Adipocyte (in vitro differentiated cells): ENCODE measurements around the gene IL1RAPL2.
A peak's percentile ranks its signal among the peaks of the same experiment; 100 is the strongest.

Experiments
- DNase-seq: peaks from one replicate; pipeline ENCODE4 v3.0.0-alpha.2; 2015; ENCODE audit warnings: low read depth
- H3K27me3 ChIP-seq: replicated peaks from 2 replicates; pipeline ENCODE4 v1.7.0; 2013; ENCODE audit warnings: mild to moderate bottlenecking, low read length, moderate library complexity; ENCODE audit not compliant: control insufficient read depth, insufficient read depth
- H3K36me3 ChIP-seq: 2 replicates; pipeline ENCODE4 v1.7.0; 2013; ENCODE audit warnings: low read length, mild to moderate bottlenecking, moderate library complexity; ENCODE audit not compliant: control insufficient read depth, insufficient read depth, severe bottlenecking
- H3K4me1 ChIP-seq: 2 replicates; pipeline ENCODE4 v1.7.0; 2013; ENCODE audit warnings: mild to moderate bottlenecking, low read length, moderate library complexity; ENCODE audit not compliant: control insufficient read depth, insufficient read depth
- H3K4me3 ChIP-seq: 2 replicates; pipeline ENCODE4 v1.7.0; 2013; ENCODE audit warnings: mild to moderate bottlenecking, low read length, moderate library complexity
- H3K9ac ChIP-seq: 2 replicates; pipeline ENCODE4 v1.7.0; 2013; ENCODE audit warnings: mild to moderate bottlenecking, low read length, moderate library complexity
- H3K9me3 ChIP-seq: 2 replicates; pipeline ENCODE4 v1.7.0; 2013; ENCODE audit warnings: mild to moderate bottlenecking, low read length, moderate library complexity; ENCODE audit not compliant: control insufficient read depth

Gene IL1RAPL2

GRCh38 chrX:105168577-105168976 is 602.6 kb downstream of the IL1RAPL2 start:
- Histone ChIP-seq H3K4me1 (no peaks in the 10 kb centered on the region), H3K9me3 (no peaks in the 10 kb centered on the region), H3K36me3 (no peaks in the 10 kb centered on the region), H3K27me3 (peaks cover 24% of the 10 kb centered on the region), H3K4me3 (no peak overlapping the region), H3K9ac (no peak overlapping the region)
- DNase-seq = no peak

DNA sequence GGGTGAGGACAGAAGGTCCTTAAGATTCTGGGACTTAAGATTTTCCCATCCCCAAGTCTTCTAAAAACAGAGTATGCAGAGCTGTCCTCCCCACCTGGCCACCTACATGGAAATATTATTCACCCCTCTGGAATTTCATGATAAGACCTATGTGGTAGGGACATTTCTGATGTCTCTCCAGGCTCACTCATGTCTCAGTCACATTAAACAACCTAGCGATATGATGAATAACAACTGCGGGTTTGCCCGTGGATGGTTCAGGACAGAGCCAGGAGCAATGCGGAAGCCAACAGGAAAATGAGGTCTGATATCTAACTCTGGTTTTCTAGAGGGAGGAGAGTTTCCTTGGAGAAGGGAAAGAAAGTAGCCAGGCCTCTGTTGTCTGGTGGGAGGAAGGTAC is 607.1 kb downstream of the IL1RAPL2 start:
- Histone ChIP-seq H3K27me3 (peaks cover 9% of the 10 kb centered on the region), H3K4me1 (no peaks in the 10 kb centered on the region), H3K9me3 (peaks cover 3% of the 10 kb centered on the region), H3K4me3 (no peak overlapping the region), H3K9ac (no peak overlapping the region), H3K36me3 (no peaks in the 10 kb centered on the region)
- DNase-seq = no peak

DNA sequence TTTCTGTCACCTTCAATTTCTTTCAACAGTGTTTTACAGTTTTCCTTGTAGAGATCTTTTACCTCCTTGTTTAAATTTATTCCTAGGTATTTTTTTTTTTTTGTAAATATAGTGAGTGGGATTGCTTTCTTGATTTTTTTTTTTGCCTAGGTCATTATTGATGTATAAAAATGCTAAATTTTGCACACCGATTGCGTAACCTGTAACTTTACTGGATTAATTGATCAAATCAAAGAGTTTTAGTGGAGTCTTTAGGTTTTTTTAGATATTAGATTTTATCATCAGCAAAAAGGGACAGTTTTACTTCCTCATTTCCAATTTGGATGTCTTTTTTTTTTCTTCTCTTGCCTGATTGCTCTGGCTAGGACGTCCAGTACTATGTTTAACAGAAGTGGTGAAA is 613.6 kb downstream of the IL1RAPL2 start:
- Histone ChIP-seq H3K4me1 (no peaks in the 10 kb centered on the region), H3K9ac (no peak overlapping the region), H3K27me3 (no peaks in the 10 kb centered on the region), H3K36me3 (no peaks in the 10 kb centered on the region), H3K4me3 (no peak overlapping the region), H3K9me3 (peaks cover 31% of the 10 kb centered on the region)
- DNase-seq = no peak

DNA sequence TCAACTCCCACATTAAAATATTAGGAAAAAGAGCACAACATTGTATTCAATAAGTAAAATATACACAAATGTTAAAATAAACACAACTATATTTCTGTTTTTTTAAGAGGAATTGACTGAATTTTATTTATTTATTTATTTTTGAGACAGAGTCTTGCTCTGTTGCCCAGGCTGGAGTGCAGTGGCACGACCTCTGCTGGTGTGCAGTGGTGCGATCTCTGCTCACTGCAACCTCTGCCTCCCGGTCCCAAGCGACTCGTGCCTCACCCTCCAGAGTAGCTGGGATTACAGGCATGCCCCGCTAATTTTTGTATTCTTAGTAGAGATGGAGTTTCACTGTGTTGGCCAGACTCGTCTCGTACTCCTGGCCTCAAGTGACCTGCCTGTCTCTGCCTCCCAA is 623.1 kb downstream of the IL1RAPL2 start:
- Histone ChIP-seq H3K9ac (no peak overlapping the region), H3K36me3 (no peaks in the 10 kb centered on the region), H3K9me3 (no peaks in the 10 kb centered on the region), H3K4me3 (no peak overlapping the region), H3K27me3 (peaks cover 4% of the 10 kb centered on the region), H3K4me1 (no peaks in the 10 kb centered on the region)
- DNase-seq = no peak

DNA sequence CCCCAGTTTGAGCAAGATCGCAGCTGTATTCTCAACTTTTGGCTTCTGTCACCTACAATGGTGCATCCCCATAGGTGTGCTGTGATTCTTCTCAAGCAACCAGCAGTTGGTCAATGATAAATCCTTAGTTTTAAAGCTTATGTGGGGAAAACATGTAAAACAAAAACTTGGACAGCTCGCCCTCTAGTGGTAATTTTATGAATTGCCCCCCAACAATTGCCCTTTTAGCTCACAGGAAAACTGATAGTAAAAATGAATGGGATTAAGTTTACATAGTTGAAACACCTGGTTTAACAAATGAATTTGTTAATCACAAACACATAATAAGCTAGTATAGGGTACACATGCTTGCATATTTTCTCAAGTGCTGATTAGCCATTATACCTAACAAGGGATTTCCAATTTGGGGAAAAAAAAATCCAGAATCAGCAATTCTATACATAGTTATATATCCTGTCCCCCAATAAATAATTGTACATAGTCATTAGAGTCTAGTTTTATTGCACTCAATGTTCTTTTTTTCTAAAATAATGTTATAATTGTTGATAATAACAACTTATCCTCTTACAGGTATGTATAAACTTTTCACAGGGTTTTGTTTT is 624.4 kb downstream of the IL1RAPL2 start:
- H3K9me3 ChIP-seq = no peaks in the 10 kb centered on the region
- H3K36me3 ChIP-seq = no peaks in the 10 kb centered on the region
- no peak overlapping the region for H3K4me3 ChIP-seq
- no peaks in the 10 kb centered on the region for H3K4me1 ChIP-seq
- no peak overlapping the region for H3K9ac ChIP-seq
- H3K27me3 ChIP-seq = peaks cover 11% of the 10 kb centered on the region
- peak; percentile 64 for DNase-seq

GRCh38 chrX:105191878-105192277 is 625.9 kb downstream of the IL1RAPL2 start:
- H3K27me3 ChIP-seq = peaks cover 15% of the 10 kb centered on the region
- no peak overlapping the region for H3K9ac ChIP-seq
- H3K4me1 ChIP-seq = no peaks in the 10 kb centered on the region
- no peak overlapping the region for H3K4me3 ChIP-seq
- DNase-seq = peak; percentile 36
- no peaks in the 10 kb centered on the region for H3K9me3 ChIP-seq
- no peaks in the 10 kb centered on the region for H3K36me3 ChIP-seq

DNA sequence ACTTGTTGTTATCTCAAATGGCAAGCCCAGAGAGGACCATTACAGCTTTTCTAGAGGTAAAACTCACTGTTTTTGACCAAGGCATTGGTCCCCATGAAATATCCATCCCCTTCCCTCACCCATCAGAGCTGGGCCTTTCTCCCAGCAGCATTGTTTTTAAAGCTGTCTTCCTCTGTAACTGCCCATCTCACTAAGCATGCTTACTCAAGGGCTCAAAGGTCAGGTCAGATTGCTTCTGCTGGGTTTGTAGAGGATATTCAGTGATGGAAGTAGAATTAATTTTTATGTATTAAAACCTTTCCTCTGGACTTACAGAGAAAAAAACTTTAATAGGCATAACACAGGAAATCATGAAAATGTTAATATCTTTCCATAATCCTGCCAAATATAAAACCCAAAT is 643.4 kb downstream of the IL1RAPL2 start:
- H3K9ac ChIP-seq = no peak overlapping the region
- DNase-seq = no peak
- H3K36me3 ChIP-seq = no peaks in the 10 kb centered on the region
- H3K4me3 ChIP-seq = no peak overlapping the region
- H3K4me1 ChIP-seq = no peaks in the 10 kb centered on the region
- H3K9me3 ChIP-seq = peaks cover 4% of the 10 kb centered on the region
- peaks cover 32% of the 10 kb centered on the region for H3K27me3 ChIP-seq

DNA sequence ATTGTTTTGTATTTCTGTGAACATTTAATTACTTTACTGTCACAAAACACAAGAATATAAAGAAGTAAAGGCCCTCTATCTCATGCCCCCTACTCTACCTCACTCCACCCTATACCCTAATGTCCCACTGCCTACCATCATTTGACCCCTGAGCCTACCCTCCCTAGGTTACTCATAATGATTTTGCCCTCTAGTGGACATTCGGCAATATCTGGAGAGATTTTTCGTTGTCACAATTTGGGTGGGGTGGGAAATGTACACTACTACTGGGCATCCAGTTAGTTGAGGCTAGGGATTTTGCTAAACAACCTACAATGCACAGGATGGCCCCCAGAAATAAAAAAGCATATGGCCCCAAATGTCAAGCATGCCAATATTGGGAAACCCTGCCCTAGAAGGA is 644.3 kb downstream of the IL1RAPL2 start:
- Histone ChIP-seq H3K36me3 (no peaks in the 10 kb centered on the region), H3K4me1 (no peaks in the 10 kb centered on the region), H3K9me3 (peaks cover 4% of the 10 kb centered on the region), H3K9ac (no peak overlapping the region), H3K27me3 (peaks cover 32% of the 10 kb centered on the region), H3K4me3 (no peak overlapping the region)
- DNase-seq = no peak

GRCh38 chrX:105211066-105211575 is 645.1 kb downstream of the IL1RAPL2 start:
- Histone ChIP-seq H3K36me3 (no peaks in the 10 kb centered on the region), H3K9ac (no peak overlapping the region), H3K4me3 (no peak overlapping the region), H3K4me1 (no peaks in the 10 kb centered on the region), H3K9me3 (peaks cover 4% of the 10 kb centered on the region), H3K27me3 (peaks cover 30% of the 10 kb centered on the region)
- DNase-seq = peak; percentile 3

DNA sequence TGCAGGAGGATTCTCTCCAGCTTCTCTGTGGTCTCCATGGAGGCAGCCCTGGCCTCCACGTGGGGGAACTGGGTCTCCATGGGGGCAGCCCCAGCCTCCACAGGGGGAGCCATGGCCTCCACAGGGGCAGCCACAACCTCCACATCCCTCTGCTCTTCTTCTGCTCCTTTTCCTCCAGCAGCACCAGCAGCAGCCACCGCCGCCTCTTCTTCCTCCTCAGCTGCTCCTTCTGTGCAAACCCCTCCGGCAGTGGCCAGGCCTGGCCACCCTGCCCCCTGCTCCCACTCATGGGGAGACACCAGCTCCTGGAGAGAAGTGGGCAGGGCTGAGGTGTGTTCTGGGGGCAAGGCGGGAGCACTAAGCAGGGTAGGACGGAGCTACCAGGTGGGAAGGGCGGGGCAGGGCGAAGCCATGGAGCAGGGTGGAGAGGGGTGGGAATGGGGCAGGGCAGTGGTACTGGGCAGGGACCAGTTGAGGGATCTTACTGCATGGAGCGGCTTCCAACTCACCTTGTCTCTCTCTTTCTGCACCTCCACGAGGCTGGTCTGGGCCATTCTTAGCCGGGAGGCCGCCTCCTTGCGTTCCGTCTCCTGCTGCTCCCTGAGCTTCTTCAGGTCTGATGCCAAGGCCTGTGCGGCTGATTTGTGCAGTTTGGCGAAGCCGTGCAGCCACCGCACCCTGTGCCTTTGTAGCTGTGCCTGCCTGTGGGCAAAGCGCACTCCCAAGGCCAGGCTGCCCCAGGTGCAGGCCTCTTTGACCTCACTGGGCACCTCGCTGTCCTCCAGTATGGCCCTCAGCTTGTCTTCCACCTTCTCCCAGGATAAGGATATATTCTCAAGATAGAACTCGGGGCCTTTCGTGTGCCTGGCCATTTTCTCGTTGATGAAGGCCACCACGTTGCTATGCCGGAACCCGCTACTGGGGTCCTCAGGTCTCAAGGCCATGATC is 653.7 kb downstream of the IL1RAPL2 start:
- no peak for DNase-seq
- H3K9me3 ChIP-seq = peaks cover 3% of the 10 kb centered on the region
- no peaks in the 10 kb centered on the region for H3K4me1 ChIP-seq
- no peak overlapping the region for H3K9ac ChIP-seq
- H3K27me3 ChIP-seq = peaks cover 15% of the 10 kb centered on the region
- H3K36me3 ChIP-seq = no peaks in the 10 kb centered on the region
- no peak overlapping the region for H3K4me3 ChIP-seq

GRCh38 chrX:105220636-105221035 is 654.6 kb downstream of the IL1RAPL2 start, which contains the start of gene TEX13A:
Gene TEX13A, minus strand, starts transcription at chrX:105220694. Its CDS starts 297 bp downstream, at chrX:105220397.
- Histone ChIP-seq H3K9ac (no peak within 1 kb of the TSS), H3K4me3 (no peak within 1 kb of the TSS), H3K36me3 (no peaks in the 10 kb centered on the region), H3K9me3 (peaks cover 3% of the 10 kb centered on the region), H3K4me1 (no peaks in the 10 kb centered on the region), H3K27me3 (peaks cover 15% of the 10 kb centered on the region)
- no peak for DNase-seq
